Fibroblast of pulmonary artery (primary cell): Measurements from ENCODE around the gene PSMG4.

ENCODE experiments used
- DNase-seq: peaks from one replicate; pipeline ENCODE4 v3.0.0-alpha.2; 2010; ENCODE audit warnings: low read depth
- H3K4me3 ChIP-seq: replicated peaks from 2 replicates; pipeline ENCODE4 v1.5.1; 2011; ENCODE audit warnings: low read depth, mild to moderate bottlenecking, control low read depth, low read length, moderate library complexity
- CTCF ChIP-seq: IDR thresholded peaks from 2 replicates; pipeline ENCODE4 v1.5.1; 2011; ENCODE audit warnings: mild to moderate bottlenecking, control low read depth, low read length, inconsistent platforms; ENCODE audit errors: missing control alignments

PSMG4 gene

DNA sequence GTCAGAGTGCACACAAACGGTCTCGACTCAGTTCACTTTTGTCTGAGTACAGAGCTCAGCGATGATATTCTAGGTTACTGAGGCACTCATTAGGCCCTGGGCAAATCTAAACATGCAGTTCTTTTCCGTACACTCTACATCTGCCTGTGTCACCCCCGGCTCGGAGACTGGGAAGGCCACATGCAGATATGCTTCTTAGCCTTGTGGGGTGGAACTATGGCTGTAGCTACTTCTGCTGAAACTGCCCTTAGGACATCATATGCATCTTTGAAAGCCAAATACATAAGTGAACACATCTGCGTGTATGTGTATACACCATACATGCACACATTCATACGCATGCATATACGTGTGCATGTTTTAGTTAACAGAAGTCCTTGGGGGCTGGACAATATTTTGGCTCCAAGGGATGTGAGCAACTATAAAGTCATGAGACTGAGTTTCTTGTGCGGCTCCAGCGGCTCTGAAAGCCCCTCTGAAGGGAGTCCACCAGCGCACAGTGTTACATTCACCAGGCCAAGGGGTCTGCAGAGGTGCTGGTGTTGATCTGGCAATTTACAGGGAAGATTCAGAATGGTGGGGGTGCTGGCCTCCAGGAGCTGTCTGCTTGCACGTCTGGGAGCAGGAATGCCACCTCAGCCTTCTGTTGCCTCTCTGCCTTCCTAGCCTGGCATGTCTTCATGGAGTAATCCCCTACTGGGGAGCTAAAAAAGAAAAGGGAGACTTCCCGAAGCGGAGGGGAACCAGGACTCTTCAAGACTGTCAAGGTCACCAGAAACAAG is 31.6 kb downstream of the PSMG4 start:
- no peak for DNase-seq
- no peak overlapping the region for H3K4me3 ChIP-seq
- no peak for TF ChIP-seq CTCF

DNA sequence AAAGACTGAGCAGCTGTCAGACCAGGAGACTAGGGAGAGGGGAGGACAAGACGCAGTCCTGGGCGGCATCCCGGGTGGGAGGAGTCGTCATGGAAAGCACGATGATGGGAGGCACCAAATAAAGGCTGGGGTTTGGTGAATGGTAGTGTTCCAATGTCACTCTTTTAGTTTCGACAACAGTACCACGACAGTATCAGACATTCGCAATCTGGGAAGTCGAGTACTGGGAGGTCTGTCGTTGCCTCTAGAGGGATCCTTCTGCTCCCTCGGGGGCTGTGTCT is 32.1 kb downstream of the PSMG4 start:
- no peak for TF ChIP-seq CTCF
- no peak overlapping the region for H3K4me3 ChIP-seq
- no peak for DNase-seq

DNA sequence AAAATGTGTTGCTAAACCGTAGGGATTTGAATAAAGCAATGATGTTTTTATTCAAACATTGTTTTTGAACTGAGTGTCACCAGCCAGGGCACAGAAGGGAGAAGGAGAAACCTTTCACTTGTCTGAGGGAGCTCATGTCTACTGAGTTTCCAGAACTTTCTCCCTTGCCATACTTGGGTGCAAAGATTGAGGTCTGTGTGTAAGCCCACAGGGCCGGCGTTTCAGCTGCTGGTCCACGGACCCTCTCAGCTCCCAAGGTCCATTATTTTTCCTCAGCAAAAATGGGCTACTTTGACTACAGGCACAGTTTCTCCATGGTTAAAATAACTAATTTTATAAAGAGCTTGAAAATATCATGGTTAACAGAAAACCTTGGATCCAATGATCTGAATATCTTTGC is 32.6 kb downstream of the PSMG4 start:
- no peak for TF ChIP-seq CTCF
- no peak overlapping the region for H3K4me3 ChIP-seq
- no peak for DNase-seq

GRCh38 chr6:3291987-3292386 is 33.2 kb downstream of the PSMG4 start:
- DNase-seq, result peak; percentile 20
- H3K4me3 ChIP-seq, result no peak overlapping the region
- no peak for TF ChIP-seq CTCF

DNA sequence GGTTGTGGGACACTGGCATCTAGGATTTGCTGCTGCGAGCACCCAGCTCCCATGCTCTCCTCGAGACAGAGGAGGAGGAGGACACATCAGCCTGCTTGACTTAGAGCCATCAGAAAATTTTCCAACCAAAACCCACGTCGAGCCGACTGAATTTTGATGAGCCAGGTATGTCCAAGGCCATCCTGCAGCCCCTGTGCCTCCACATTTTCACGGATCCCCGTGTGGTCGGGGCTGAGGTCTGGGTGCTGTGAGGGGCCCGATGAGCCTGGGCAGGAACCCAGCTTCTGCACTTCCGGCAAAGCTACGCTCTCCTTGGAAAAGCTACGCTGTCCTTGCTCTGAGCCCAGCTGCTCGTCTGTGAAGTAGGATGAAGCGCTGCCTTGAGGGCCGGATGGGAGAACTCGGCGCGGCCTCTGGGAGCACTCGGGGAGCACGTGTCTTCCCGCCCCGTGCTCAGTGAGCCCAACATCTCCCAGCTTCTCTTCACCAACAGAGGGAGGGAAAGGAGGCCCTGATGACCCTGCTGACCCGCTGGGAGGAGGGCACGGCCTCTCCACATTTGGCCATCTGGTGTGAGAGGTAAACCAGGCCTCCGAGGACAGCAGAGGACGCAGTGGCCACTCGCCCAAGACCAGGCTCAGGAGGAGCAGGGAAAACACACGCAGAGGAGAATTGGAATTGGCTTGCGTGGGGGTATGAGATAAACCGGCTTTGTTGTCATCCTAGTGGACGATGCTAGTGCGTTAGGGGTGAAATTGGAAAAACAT is 33.9 kb downstream of the PSMG4 start:
- no peak for DNase-seq
- no peak overlapping the region for H3K4me3 ChIP-seq
- no peak for TF ChIP-seq CTCF

DNA sequence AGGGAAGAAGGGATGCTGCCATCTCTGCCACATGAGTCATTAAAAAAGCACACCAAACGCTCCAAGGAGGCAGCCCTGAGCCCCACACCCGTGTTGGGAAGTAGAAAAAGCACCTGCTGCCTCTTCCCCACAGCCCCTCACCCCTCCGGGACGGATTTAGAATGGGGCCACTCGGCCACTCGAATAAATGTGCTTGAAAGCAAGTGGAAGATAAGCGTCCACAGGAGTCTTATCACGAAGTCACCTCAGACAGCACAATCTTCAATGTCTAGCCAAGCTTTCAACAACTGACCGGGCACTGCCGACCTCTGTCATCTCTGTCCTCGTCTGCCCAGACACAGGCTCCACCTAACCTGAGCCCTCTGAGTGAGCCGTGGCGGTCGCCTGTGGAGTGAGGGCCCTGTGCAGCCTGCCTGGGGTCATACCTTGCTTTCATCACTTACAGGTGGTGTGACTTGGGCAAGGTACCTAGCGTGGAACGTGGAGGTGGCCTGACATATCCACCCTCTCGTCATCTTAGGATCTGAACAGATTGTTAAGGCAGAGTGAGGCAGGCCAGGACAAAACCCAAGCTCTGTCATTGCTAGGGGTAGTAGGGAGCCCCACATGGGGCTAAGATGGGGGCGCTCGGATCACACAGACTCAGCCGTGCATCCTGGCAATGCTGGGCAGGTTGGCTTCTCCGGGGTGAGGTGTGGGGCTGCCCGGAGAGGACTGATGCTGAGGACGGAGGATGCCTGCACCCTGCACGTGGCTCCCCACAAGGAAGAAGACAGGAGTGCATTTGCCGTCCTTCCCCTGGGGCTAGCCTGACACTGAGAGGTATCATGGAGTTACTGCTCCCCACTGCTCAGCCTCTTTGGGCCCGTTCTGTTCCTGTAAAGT is 34.8 kb downstream of the PSMG4 start:
- no peak overlapping the region for H3K4me3 ChIP-seq
- no peak for DNase-seq
- no peak for TF ChIP-seq CTCF
